Neural cell (in vitro differentiated cells): ENCODE measurements around the gene KLK11.

ENCODE experiments used
- EP300 ChIP-seq: fragments of 450-650 bp; conservative IDR thresholded peaks from 2 replicates; pipeline ENCODE4 v1.6.1; 2014; ENCODE audit warnings: antibody characterized with exemption, mild to moderate bottlenecking, moderate library complexity; ENCODE audit not compliant: poor library complexity, severe bottlenecking
- EZH2 ChIP-seq: fragments of 200-600, 300-800 bp; shearing (Covaris generic), sonication (generic); IDR thresholded peaks from 2 replicates; pipeline ENCODE4 v1.6.1; 2014; ENCODE audit warnings: antibody characterized with exemption, low read length, borderline replicate concordance, mild to moderate bottlenecking; ENCODE audit not compliant: insufficient read depth, poor library complexity, severe bottlenecking
- MXI1 ChIP-seq: fragments of 450-650 bp; conservative IDR thresholded peaks from 2 replicates; pipeline ENCODE4 v1.6.1; 2014; ENCODE audit warnings: antibody characterized with exemption, mild to moderate bottlenecking; ENCODE audit not compliant: poor library complexity, severe bottlenecking
- POLR2AphosphoS5 ChIP-seq: IDR thresholded peaks from 2 replicates; pipeline ENCODE4 v1.6.1; 2012
- RAD21 ChIP-seq: fragments of 450-650 bp; conservative IDR thresholded peaks from 2 replicates; pipeline ENCODE4 v1.6.1; 2014; ENCODE audit warnings: antibody characterized with exemption, mild to moderate bottlenecking, moderate library complexity
- REST ChIP-seq: IDR thresholded peaks from 2 replicates; pipeline ENCODE4 v1.6.1; 2012; ENCODE audit warnings: borderline replicate concordance
- TF ChIP-seq, protein P1 (sequence below): fragments of 450-650 bp; IDR thresholded peaks from 2 replicates; pipeline ENCODE4 v1.5.1; 2014; ENCODE audit warnings: antibody characterized with exemption, mild to moderate bottlenecking, moderate library complexity; ENCODE audit not compliant: poor library complexity, severe bottlenecking

- TF ChIP-seq, protein P1, sequence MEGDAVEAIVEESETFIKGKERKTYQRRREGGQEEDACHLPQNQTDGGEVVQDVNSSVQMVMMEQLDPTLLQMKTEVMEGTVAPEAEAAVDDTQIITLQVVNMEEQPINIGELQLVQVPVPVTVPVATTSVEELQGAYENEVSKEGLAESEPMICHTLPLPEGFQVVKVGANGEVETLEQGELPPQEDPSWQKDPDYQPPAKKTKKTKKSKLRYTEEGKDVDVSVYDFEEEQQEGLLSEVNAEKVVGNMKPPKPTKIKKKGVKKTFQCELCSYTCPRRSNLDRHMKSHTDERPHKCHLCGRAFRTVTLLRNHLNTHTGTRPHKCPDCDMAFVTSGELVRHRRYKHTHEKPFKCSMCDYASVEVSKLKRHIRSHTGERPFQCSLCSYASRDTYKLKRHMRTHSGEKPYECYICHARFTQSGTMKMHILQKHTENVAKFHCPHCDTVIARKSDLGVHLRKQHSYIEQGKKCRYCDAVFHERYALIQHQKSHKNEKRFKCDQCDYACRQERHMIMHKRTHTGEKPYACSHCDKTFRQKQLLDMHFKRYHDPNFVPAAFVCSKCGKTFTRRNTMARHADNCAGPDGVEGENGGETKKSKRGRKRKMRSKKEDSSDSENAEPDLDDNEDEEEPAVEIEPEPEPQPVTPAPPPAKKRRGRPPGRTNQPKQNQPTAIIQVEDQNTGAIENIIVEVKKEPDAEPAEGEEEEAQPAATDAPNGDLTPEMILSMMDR: no peak
- no peak for TF ChIP-seq RAD21
- no peak for TF ChIP-seq REST
- no peak for TF ChIP-seq EZH2
- TF ChIP-seq MXI1: no peak
- TF ChIP-seq POLR2AphosphoS5: no peak
- no peak for TF ChIP-seq EP300
These were observed 8.3 kb upstream of the KLK11 start, which contains the start of gene KLK12 for GRCh38 chr19:51034704-51035103.
